ENCODE data around the gene CLCF1.

CLCF1 gene

GRCh38 chr11:67369275-67369674 is 4.1 kb downstream of the CLCF1 start:
- Histone ChIP-seq H3K9me3 (no peaks in the 10 kb centered on the region), H3K4me1 (peaks cover 8% of the 10 kb centered on the region), H3K36me3 (no peaks in the 10 kb centered on the region), H3K4me3 (ENCODE audit: low read depth, low read length) (no peak overlapping the region), H3K27me3 (peaks cover 18% of the 10 kb centered on the region)
- no peak for TF ChIP-seq CTCF (IDR thresholded peaks at IDR 0.05; ENCODE audit: low read depth, low read length)
- no peak for DNase-seq

- no peak for DNase-seq
- no peak overlapping the region for H3K4me3 ChIP-seq (ENCODE audit: low read depth, low read length)
- no peaks in the 10 kb centered on the region for H3K9me3 ChIP-seq
- peaks cover 12% of the 10 kb centered on the region for H3K27me3 ChIP-seq
- TF ChIP-seq CTCF (IDR thresholded peaks at IDR 0.05; ENCODE audit: low read depth, low read length), result no peak
- peaks cover 3% of the 10 kb centered on the region; the same call in 1 of the 2 replicates for H3K4me1 ChIP-seq
- H3K36me3 ChIP-seq, result no peaks in the 10 kb centered on the region
Observed at GRCh38 chr11:67368621-67369020, 4.8 kb downstream of the CLCF1 start.

- H3K9me3 ChIP-seq, result no peaks in the 10 kb centered on the region
- no peak overlapping the region for H3K4me3 ChIP-seq (ENCODE audit: low read depth, low read length)
- H3K4me1 ChIP-seq, result peaks cover 3% of the 10 kb centered on the region; the same call in 1 of the 2 replicates
- TF ChIP-seq CTCF (IDR thresholded peaks at IDR 0.05; ENCODE audit: low read depth, low read length), result no peak
- no peak for DNase-seq
- no peaks in the 10 kb centered on the region for H3K36me3 ChIP-seq
- peaks cover 8% of the 10 kb centered on the region for H3K27me3 ChIP-seq
Observed at GRCh38 chr11:67367761-67368227, 5.6 kb downstream of the CLCF1 start.

- peaks cover 3% of the 10 kb centered on the region; the same call in 1 of the 2 replicates for H3K4me1 ChIP-seq
- TF ChIP-seq CTCF (IDR thresholded peaks at IDR 0.05; ENCODE audit: low read depth, low read length), result no peak
- no peak for DNase-seq
Observed at GRCh38 chr11:67366961-67367760, 6.2 kb downstream of the CLCF1 start.

GRCh38 chr11:67366546-67366945 is 6.9 kb downstream of the CLCF1 start:
- TF ChIP-seq CTCF (IDR thresholded peaks at IDR 0.05; ENCODE audit: low read depth, low read length), result no peak

More at GRCh38 chr11:67366961-67367760, 6.2 kb downstream of the CLCF1 start:
- no peak overlapping the region for H3K4me3 ChIP-seq (ENCODE audit: low read depth, low read length)
- H3K36me3 ChIP-seq, result no peaks in the 10 kb centered on the region
- H3K9me3 ChIP-seq, result no peaks in the 10 kb centered on the region
- peaks cover 5% of the 10 kb centered on the region for H3K27me3 ChIP-seq

More at GRCh38 chr11:67366546-67366945, 6.9 kb downstream of the CLCF1 start:
- no peaks in the 10 kb centered on the region for H3K27me3 ChIP-seq
- H3K4me3 ChIP-seq (ENCODE audit: low read depth, low read length), result no peak overlapping the region
- peaks cover 3% of the 10 kb centered on the region; the same call in 1 of the 2 replicates for H3K4me1 ChIP-seq
- no peaks in the 10 kb centered on the region for H3K36me3 ChIP-seq
- H3K9me3 ChIP-seq, result no peaks in the 10 kb centered on the region
- no peak for DNase-seq

All from BE2C (cell line).